GM18861 (cell line): ENCODE measurements around the gene ADGB.
A peak's percentile ranks its signal among the peaks of the same experiment; 100 is the strongest.
"Not testable (repeated sequence)": the region's sequence is repeated elsewhere in the genome, so short reads cannot be mapped to it uniquely, and the experiment has no call there.

ENCODE experiments used
- ATAC-seq: cut with Tn5 transposase; IDR thresholded peaks from one replicate; pipeline ENCODE4 v1.9.1; 2021; ENCODE audit not compliant: unreplicated experiment

ADGB gene

GRCh38 chr6:146598772-146599405, at the start of gene ADGB:
ADGB (plus strand) TSS chr6:146598972; CDS start chr6:146599041, 69 bp downstream.
- ATAC-seq: peak; percentile 58

- ATAC-seq: no peak
These were observed 47.9 kb upstream of the ADGB start for GRCh38 chr6:146550911-146551310.

- no peak for ATAC-seq
These were observed 47.2 kb upstream of the ADGB start for GRCh38 chr6:146551545-146551944.

- ATAC-seq: no peak
These were observed 45.2 kb upstream of the ADGB start for GRCh38 chr6:146553377-146554135.

- ATAC-seq: no peak
These were observed 38.2 kb upstream of the ADGB start for GRCh38 chr6:146560607-146561006.

GRCh38 chr6:146566661-146567060, 32.1 kb upstream of the ADGB start:
- ATAC-seq: not testable (repeated sequence)

GRCh38 chr6:146568619-146569018, 30.2 kb upstream of the ADGB start:
- ATAC-seq: not testable (repeated sequence)

- ATAC-seq: no peak
These were observed 24.6 kb upstream of the ADGB start for GRCh38 chr6:146574211-146574610.

GRCh38 chr6:146578054-146578453, 20.7 kb upstream of the ADGB start:
- no peak for ATAC-seq

GRCh38 chr6:146581968-146582367, 16.8 kb upstream of the ADGB start:
- no peak for ATAC-seq

GRCh38 chr6:146582857-146583256, 15.9 kb upstream of the ADGB start:
- no peak for ATAC-seq

- no peak for ATAC-seq
These were observed 14.8 kb upstream of the ADGB start for GRCh38 chr6:146583966-146584365.

GRCh38 chr6:146587459-146587858, 11.3 kb upstream of the ADGB start:
- ATAC-seq: no peak

GRCh38 chr6:146590492-146590891, 8.3 kb upstream of the ADGB start:
- no peak for ATAC-seq

- ATAC-seq: no peak
These were observed 6.3 kb upstream of the ADGB start for GRCh38 chr6:146592451-146592850.

GRCh38 chr6:146593986-146594385, 4.8 kb upstream of the ADGB start:
- ATAC-seq: no peak

GRCh38 chr6:146594495-146594894, 4.3 kb upstream of the ADGB start:
- ATAC-seq: no peak

GRCh38 chr6:146595972-146596731, 2.6 kb upstream of the ADGB start:
- ATAC-seq: no peak

GRCh38 chr6:146601352-146601751, 2.6 kb downstream of the ADGB start:
- ATAC-seq: no peak

GRCh38 chr6:146602526-146602925, 3.8 kb downstream of the ADGB start:
- no peak for ATAC-seq

GRCh38 chr6:146613947-146614346, 15.2 kb downstream of the ADGB start:
- no peak for ATAC-seq

- no peak for ATAC-seq
These were observed 21.9 kb downstream of the ADGB start for GRCh38 chr6:146620655-146621054.
